Spinal cord (tissue), 10 donors: ENCODE results near the gene RGS6. TPM values are rescaled to one million over a fixed set of nuclear protein-coding genes. Genes with fewer than 3 reads are reported as not detected.

ENCODE experiments used
- DNase-seq, 6 donors: peaks; one replicate each; pipeline versions ENCODE4 v3.0.0 to v3.0.0-alpha.2; 2013 to 2015; ENCODE audit warnings: low spot score in 6 of 6, low read depth in 4 of 6
- H3K27ac ChIP-seq: one replicate; pipeline ENCODE4 v1.5.1; 2013; ENCODE audit warnings: low read depth, low read length, control low read depth
- H3K27me3 ChIP-seq: one replicate; pipeline ENCODE4 v1.6.1; 2013; ENCODE audit warnings: low read length; ENCODE audit not compliant: control insufficient read depth, insufficient read depth
- H3K36me3 ChIP-seq: one replicate; pipeline ENCODE4 v1.6.1; 2013; ENCODE audit warnings: low read length; ENCODE audit not compliant: control insufficient read depth, insufficient read depth
- H3K4me1 ChIP-seq: one replicate; pipeline ENCODE4 v1.6.1; 2013; ENCODE audit warnings: low read length; ENCODE audit not compliant: control insufficient read depth, insufficient read depth
- H3K4me3 ChIP-seq: one replicate; pipeline ENCODE4 v1.5.1; 2013; ENCODE audit warnings: low read depth, low read length, control low read depth
- H3K9me3 ChIP-seq: one replicate; pipeline ENCODE4 v1.6.1; 2013; ENCODE audit warnings: low read length; ENCODE audit not compliant: control insufficient read depth, insufficient read depth
- WGBS: methylation state at CpG from one replicate; pipeline ENCODE4 v1.1.5; 2013; ENCODE audit warnings: missing lambda C conversion rate; ENCODE audit not compliant: insufficient coverage; 5-methylcytosine and 5-hydroxymethylcytosine counted together
- polyA plus RNA-seq, 2 donors: library from polyadenylated mRNA; unstranded; fragments of 120-200 nt; gene quantifications; one replicate each; pipeline ENCODE4 v1.2.1, GENCODE V29; 2013; ENCODE audit not compliant: insufficient read length in 2 of 2
- total RNA-seq, 2 donors: library from RNA; depleted of rRNA in 1 of 2; stranded (reverse); fragments of 120-200 nt in 1 of 2; fragments of >200 nt in 1 of 2; gene quantifications; one replicate each; pipeline versions ENCODE4 v1.2.3 to v1.2.4, GENCODE V29; 2013 to 2014
- donor health status: healthy.

Gene RGS6
- total and polyA plus RNA-seq, 4 donors: 9.1 to 11.5 (median 10.3) TPM

DNA sequence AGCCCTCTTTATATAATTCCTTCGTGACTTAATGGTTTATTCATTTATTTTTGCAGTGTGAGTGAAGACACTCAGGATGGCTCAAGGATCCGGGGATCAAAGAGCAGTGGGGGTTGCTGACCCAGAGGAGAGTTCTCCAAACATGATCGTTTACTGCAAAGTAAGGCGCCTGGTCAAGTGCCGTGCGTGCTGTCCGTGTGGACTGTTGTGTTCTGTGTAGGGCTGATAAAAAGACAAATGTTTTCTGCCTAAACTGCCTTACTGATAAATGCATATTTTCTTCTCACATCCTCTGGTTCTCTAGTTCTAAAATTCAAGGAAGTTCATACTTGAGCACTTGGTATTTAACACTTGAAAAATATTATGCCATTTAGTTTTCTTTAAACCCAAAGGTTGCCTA is 32.5 kb downstream of the RGS6 start:
- H3K27ac ChIP-seq: no peak overlapping the region
- no peak overlapping the region for H3K4me3 ChIP-seq
- no peaks in the 10 kb centered on the region for H3K27me3 ChIP-seq
- DNase-seq: no peak
- 78% methylated on average over 1 of the region's 7 CpGs for WGBS
- H3K4me1 ChIP-seq: no peaks in the 10 kb centered on the region
- no peaks in the 10 kb centered on the region for H3K9me3 ChIP-seq
- H3K36me3 ChIP-seq: no peaks in the 10 kb centered on the region

DNA sequence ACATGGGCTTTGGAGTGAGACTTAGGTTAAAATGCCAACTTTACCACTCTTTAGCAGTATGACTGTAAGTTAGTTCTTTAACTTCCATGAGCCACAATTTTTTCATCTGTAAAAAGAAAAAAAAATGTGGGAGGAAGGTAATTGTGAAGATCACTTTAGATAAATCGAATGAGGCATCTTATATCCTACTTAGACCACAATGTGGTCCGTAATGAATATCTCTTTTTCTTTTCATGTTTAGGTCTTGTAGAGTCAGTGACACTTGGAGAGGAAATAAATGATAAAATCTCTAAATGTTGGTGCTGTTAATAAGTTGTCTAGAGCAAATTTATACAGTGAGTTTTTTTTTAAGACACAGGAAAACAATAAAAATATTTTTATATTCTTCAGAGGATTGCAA is 34.3 kb downstream of the RGS6 start:
- DNase-seq: no peak
- Histone ChIP-seq H3K4me3 (no peak overlapping the region), H3K9me3 (no peaks in the 10 kb centered on the region), H3K27me3 (no peaks in the 10 kb centered on the region), H3K27ac (no peak overlapping the region), H3K36me3 (no peaks in the 10 kb centered on the region), H3K4me1 (no peaks in the 10 kb centered on the region)
- WGBS: no CpG with 5 or more reads among the region's 2 CpGs

DNA sequence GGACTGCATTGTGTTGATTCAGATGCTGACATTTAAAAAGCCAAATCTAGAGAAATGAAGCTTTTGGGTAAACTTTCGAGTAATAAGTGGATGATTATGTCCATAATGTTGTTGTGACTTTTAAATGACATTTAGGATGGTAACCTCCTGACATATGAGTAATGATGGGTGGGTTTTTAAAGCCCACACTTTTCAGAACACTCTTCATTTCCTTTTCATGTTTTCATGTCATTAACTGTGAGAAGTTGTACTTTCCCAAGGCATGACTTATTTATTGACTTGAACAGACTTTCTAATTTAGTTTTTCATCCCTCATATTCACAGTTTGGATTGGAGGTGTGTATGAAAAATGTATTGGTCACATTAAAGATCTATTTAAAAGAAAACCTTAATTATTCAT is 35.5 kb downstream of the RGS6 start:
- 83% methylated on average over 1 of the region's 1 CpG for WGBS
- DNase-seq: no peak
- Histone ChIP-seq H3K4me1 (no peaks in the 10 kb centered on the region), H3K9me3 (no peaks in the 10 kb centered on the region), H3K4me3 (no peak overlapping the region), H3K27me3 (no peaks in the 10 kb centered on the region), H3K27ac (no peak overlapping the region), H3K36me3 (no peaks in the 10 kb centered on the region)

DNA sequence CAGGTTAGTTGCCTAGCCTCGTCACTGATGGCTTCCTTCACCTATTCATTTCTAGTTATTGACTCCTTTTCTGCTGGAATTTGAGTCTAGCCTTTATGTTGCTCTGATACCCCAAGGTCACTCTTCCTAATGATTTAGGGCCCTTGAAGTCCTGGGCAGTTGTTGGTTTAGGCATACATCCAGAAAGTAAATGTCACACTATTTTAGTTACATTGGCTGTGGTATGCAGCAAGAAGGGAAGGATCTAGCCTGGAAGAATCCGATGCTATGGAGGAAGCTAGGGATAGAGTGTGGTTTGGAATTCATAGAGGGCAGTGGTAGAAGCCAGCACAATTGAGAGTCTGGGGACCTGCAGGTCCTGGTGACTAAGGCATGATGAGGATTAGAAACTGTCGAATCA is 38.0 kb downstream of the RGS6 start:
- no peaks in the 10 kb centered on the region for H3K9me3 ChIP-seq
- no peaks in the 10 kb centered on the region for H3K4me1 ChIP-seq
- no peaks in the 10 kb centered on the region for H3K27me3 ChIP-seq
- no peak overlapping the region for H3K27ac ChIP-seq
- DNase-seq: no peak
- WGBS: 100% methylated on average over 2 of the region's 3 CpGs
- no peak overlapping the region for H3K4me3 ChIP-seq
- H3K36me3 ChIP-seq: no peaks in the 10 kb centered on the region

DNA sequence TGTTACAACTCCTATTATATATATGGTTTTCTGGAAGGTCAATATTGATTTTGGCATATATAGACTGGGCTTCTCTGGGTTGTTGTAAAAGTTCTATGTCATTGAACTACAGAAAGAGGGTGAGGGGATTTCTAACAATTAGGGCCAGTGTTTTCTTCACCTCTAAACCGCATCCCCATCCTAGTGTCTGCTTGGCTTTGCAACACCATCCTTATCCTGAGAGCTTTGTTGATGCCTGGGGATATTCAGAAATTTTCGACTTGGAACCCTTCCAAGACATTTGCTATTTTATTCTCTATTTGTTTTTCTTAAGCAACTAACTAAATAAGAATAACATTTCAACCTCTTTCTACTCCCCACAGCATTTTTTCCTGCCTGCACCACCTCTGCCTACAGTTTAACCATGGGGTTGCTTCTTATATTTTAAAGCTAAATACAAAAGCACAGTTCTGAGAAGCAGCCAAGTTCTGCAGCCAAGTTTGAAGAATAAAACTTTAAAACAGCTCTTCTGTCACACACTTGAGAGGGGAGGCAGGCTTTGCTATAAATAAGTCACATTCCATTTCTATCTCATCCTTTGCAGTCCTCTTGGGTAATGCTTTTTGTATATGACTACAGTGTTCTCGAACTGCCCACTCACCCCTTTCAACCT is 53.4 kb downstream of the RGS6 start:
- no peaks in the 10 kb centered on the region for H3K27me3 ChIP-seq
- peaks cover 5% of the 10 kb centered on the region for H3K4me1 ChIP-seq
- H3K36me3 ChIP-seq: no peaks in the 10 kb centered on the region
- no peak overlapping the region for H3K27ac ChIP-seq
- no peaks in the 10 kb centered on the region for H3K9me3 ChIP-seq
- WGBS: 80% methylated on average over 1 of the region's 3 CpGs
- no peak overlapping the region for H3K4me3 ChIP-seq
- peak in 2 of 6 donors; percentile 52 to 83 for DNase-seq

DNA sequence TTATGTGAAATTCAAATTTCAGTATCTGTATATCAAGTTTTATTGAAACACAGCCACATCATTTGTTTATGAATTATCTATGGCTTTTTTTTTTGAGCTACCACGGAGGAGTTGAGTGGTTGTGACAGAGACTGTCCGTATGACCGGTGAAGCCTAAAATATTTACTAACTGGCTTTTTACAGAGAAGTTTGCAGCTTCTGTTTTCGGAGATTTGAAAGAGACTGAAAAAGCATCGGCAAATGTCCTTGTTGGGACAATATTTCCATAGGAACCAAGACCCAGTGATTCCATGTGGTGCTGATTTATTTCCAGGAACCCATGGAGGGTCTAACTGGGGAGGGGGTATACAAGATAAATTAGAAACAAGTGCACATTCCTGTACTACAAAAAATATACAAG is 56.2 kb downstream of the RGS6 start:
- H3K9me3 ChIP-seq: no peaks in the 10 kb centered on the region
- peaks cover 5% of the 10 kb centered on the region for H3K4me1 ChIP-seq
- no peak overlapping the region for H3K27ac ChIP-seq
- no peak overlapping the region for H3K4me3 ChIP-seq
- no peaks in the 10 kb centered on the region for H3K27me3 ChIP-seq
- 60% methylated on average over 1 of the region's 5 CpGs for WGBS
- peak in 1 of 6 donors; percentile 69 for DNase-seq
- no peaks in the 10 kb centered on the region for H3K36me3 ChIP-seq

DNA sequence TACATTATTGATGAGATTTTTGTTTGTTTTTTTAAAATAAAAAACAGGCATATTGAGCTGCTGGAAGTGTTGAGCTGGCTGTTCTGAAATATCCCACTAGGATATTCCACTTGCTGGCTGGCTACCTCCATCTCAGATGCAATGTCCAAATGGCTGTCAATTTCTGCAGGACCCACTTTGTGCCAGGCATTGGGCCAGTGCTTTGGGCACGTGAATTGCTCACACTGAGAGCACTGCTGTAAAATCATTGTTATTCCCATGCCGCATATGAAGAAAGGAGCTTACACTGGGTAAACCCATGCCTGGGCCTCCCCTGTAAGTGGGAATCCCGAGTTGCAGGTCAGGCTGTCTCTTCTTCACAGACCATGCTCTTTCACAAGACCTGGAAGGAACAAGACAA is 56.7 kb downstream of the RGS6 start:
- DNase-seq: peak in 2 of 6 donors; percentile 6 to 76
- Histone ChIP-seq H3K27me3 (no peaks in the 10 kb centered on the region), H3K36me3 (no peaks in the 10 kb centered on the region), H3K27ac (no peak overlapping the region), H3K4me3 (no peak overlapping the region), H3K9me3 (no peaks in the 10 kb centered on the region), H3K4me1 (peaks cover 5% of the 10 kb centered on the region)
- WGBS: 65% methylated on average over 3 of the region's 3 CpGs

DNA sequence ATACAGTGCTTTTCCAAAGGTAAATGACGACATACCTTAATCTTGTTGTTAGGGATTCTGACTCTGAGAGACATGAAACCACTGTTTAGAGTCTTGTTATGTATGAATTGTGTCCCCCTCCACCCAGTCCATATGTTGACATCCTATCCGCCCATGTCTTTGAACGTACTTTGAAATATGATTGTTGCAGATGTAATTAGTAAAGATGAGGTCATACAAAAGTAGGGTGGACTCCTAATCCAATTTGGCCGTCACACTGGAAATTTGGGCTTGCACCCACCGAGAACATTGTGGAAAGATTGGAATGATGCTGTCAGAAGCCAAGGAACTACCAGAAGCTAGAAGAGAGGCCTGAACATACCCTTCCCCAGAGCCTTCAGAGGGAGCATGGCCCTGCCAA is 62.2 kb downstream of the RGS6 start:
- no peaks in the 10 kb centered on the region for H3K27me3 ChIP-seq
- no peaks in the 10 kb centered on the region for H3K36me3 ChIP-seq
- H3K4me1 ChIP-seq: no peaks in the 10 kb centered on the region
- 83% methylated on average over 3 of the region's 5 CpGs for WGBS
- no peak overlapping the region for H3K27ac ChIP-seq
- no peaks in the 10 kb centered on the region for H3K9me3 ChIP-seq
- H3K4me3 ChIP-seq: no peak overlapping the region
- no peak for DNase-seq

GRCh38 chr14:71995741-71996140 is 63.5 kb downstream of the RGS6 start:
- Histone ChIP-seq H3K27me3 (no peaks in the 10 kb centered on the region), H3K4me3 (no peak overlapping the region), H3K36me3 (no peaks in the 10 kb centered on the region), H3K4me1 (no peaks in the 10 kb centered on the region), H3K27ac (no peak overlapping the region), H3K9me3 (no peaks in the 10 kb centered on the region)
- DNase-seq: no peak
- 97% methylated on average over 8 of the region's 9 CpGs for WGBS

DNA sequence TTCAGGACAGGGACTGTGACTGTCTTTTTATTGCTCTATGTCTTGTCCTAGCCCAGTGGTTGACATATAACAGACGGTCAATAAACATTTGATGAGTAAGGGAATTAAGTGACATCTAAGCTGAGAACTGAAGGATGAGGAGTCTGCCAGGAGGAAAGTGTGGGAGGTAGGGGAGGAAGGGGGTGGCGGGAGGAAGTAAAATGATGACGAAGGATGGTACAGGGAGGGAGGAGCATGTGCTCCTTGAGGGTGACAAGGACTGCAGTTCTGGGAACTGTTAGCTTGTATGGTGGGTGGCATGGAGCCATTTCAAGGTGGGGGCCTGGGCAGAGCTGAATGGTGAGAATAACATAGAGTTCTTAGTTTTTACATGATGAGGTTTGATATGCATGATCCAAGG is 64.4 kb downstream of the RGS6 start:
- no peaks in the 10 kb centered on the region for H3K9me3 ChIP-seq
- peaks cover 2% of the 10 kb centered on the region for H3K4me1 ChIP-seq
- no peak overlapping the region for H3K4me3 ChIP-seq
- 89% methylated on average over 3 of the region's 3 CpGs for WGBS
- H3K27me3 ChIP-seq: no peaks in the 10 kb centered on the region
- H3K36me3 ChIP-seq: no peaks in the 10 kb centered on the region
- DNase-seq: no peak
- H3K27ac ChIP-seq: no peak overlapping the region
